ENCODE results near the gene CDO1. TPM values are rescaled to one million over a fixed set of nuclear protein-coding genes. Genes with fewer than 3 reads are reported as not detected.
"Not testable (repeated sequence)": the region's sequence is repeated elsewhere in the genome, so short reads cannot be mapped to it uniquely, and the experiment has no call there.

CDO1 gene
- total and polyA plus RNA-seq, 4 donors: 11.6 to 97.9 (median 60.8) TPM

GRCh38 chr5:115840873-115841272, 24.4 kb upstream of the CDO1 start:
- Histone ChIP-seq H3K9me3 (ENCODE audit: control insufficient read depth, low read length) (no peaks in the 10 kb centered on the region), H3K27ac (ENCODE audit: low read depth in 1 of 2, low read length in 2 of 2) (peak overlapping the region; percentile 57 to 83), H3K4me3 (ENCODE audit: low read length in 2 of 2) (peak overlapping the region; percentile 65 to 72), H3K27me3 (ENCODE audit: control insufficient read depth in 1 of 2, insufficient read depth in 2 of 2, low read length in 1 of 2) (no peaks in the 10 kb centered on the region), H3K4me1 (ENCODE audit: control insufficient read depth in 1 of 2, insufficient read depth in 2 of 2, low read length in 2 of 2) (peaks cover 0 to 11% of the 10 kb centered on the region in 2 donors), H3K36me3 (ENCODE audit: control insufficient read depth in 1 of 2, insufficient read depth in 2 of 2, low read length in 1 of 2) (peaks cover 0 to 2% of the 10 kb centered on the region in 2 donors)
- intact Hi-C loops (cut with DNase I): loop anchor here (5.0 to 10.0 kb wide), 4 partner anchors 124 to 226 kb away; partner anchors contain the start of genes ARL14EPL (in 1 of the 2) and LVRN (in 1 of the 2)
- no peak for DNase-seq
- 0 to 3% methylated on average over 5 of the region's 5 CpGs for WGBS, 2 donors
- no peak for ATAC-seq (ENCODE audit: low FRiP score)

GRCh38 chr5:115838885-115839518, 22.5 kb upstream of the CDO1 start:
- intact Hi-C loops (cut with DNase I): loop anchor here in 1 of 2 donors (1.0 to 10.0 kb wide), 2 partner anchors 205 to 524 kb away; no protein-coding TSS in a partner anchor
- no peak for DNase-seq
- Histone ChIP-seq H3K36me3 (ENCODE audit: control insufficient read depth in 1 of 2, insufficient read depth in 2 of 2, low read length in 1 of 2) (peaks cover 0 to 4% of the 10 kb centered on the region in 2 donors), H3K27me3 (ENCODE audit: control insufficient read depth in 1 of 2, insufficient read depth in 2 of 2, low read length in 1 of 2) (no peaks in the 10 kb centered on the region), H3K27ac (ENCODE audit: low read depth in 1 of 2, low read length in 2 of 2) (no peak overlapping the region), H3K4me1 (ENCODE audit: control insufficient read depth in 1 of 2, insufficient read depth in 2 of 2, low read length in 2 of 2) (peaks cover 0 to 2% of the 10 kb centered on the region in 2 donors), H3K4me3 (ENCODE audit: low read length in 2 of 2) (no peak overlapping the region), H3K9me3 (ENCODE audit: control insufficient read depth, low read length) (no peaks in the 10 kb centered on the region)
- no peak for ATAC-seq (ENCODE audit: low FRiP score)
- 35 to 37% methylated on average over 10 of the region's 10 CpGs for WGBS, 2 donors

GRCh38 chr5:115835481-115835880, 19.0 kb upstream of the CDO1 start:
- DNase-seq: no peak
- H3K4me3 ChIP-seq (ENCODE audit: low read length in 2 of 2): no peak overlapping the region
- no peaks in the 10 kb centered on the region for H3K9me3 ChIP-seq (ENCODE audit: control insufficient read depth, low read length)
- WGBS, 2 donors: 81 to 83% methylated on average over 4 of the region's 4 CpGs
- no peak for ATAC-seq (ENCODE audit: low FRiP score)
- H3K36me3 ChIP-seq (ENCODE audit: control insufficient read depth in 1 of 2, insufficient read depth in 2 of 2, low read length in 1 of 2): peaks cover 0 to 4% of the 10 kb centered on the region in 2 donors
- intact Hi-C loops (cut with DNase I): loop anchor here in 1 of 2 donors (10.0 kb wide), 1 partner anchor 521 kb away; no protein-coding TSS in a partner anchor
- H3K27ac ChIP-seq (ENCODE audit: low read depth in 1 of 2, low read length in 2 of 2): no peak overlapping the region
- H3K27me3 ChIP-seq (ENCODE audit: control insufficient read depth in 1 of 2, insufficient read depth in 2 of 2, low read length in 1 of 2): no peaks in the 10 kb centered on the region
- peaks cover 0 to 2% of the 10 kb centered on the region in 2 donors for H3K4me1 ChIP-seq (ENCODE audit: control insufficient read depth in 1 of 2, insufficient read depth in 2 of 2, low read length in 2 of 2)

GRCh38 chr5:115831163-115831768, 14.8 kb upstream of the CDO1 start:
- Histone ChIP-seq H3K27me3 (ENCODE audit: control insufficient read depth in 1 of 2, insufficient read depth in 2 of 2, low read length in 1 of 2) (no peaks in the 10 kb centered on the region), H3K36me3 (ENCODE audit: control insufficient read depth in 1 of 2, insufficient read depth in 2 of 2, low read length in 1 of 2) (peaks cover 0 to 2% of the 10 kb centered on the region in 2 donors), H3K4me3 (ENCODE audit: low read length in 2 of 2) (no peak overlapping the region), H3K4me1 (ENCODE audit: control insufficient read depth in 1 of 2, insufficient read depth in 2 of 2, low read length in 2 of 2) (no peaks in the 10 kb centered on the region), H3K9me3 (ENCODE audit: control insufficient read depth, low read length) (no peaks in the 10 kb centered on the region), H3K27ac (ENCODE audit: low read depth in 1 of 2, low read length in 2 of 2) (no peak overlapping the region)
- WGBS, 2 donors: 41 to 46% methylated on average over 2 of the region's 2 CpGs
- DNase-seq (no peak), ATAC-seq (ENCODE audit: low FRiP score) (no peak)
- intact Hi-C loops (cut with DNase I): loop anchor here in 1 of 2 donors (10.0 kb wide), 1 partner anchor 516 kb away; no protein-coding TSS in a partner anchor

GRCh38 chr5:115829913-115830312, 13.5 kb upstream of the CDO1 start:
- ATAC-seq (ENCODE audit: low FRiP score) (no peak), DNase-seq (no peak)
- no peaks in the 10 kb centered on the region for H3K4me1 ChIP-seq (ENCODE audit: control insufficient read depth in 1 of 2, insufficient read depth in 2 of 2, low read length in 2 of 2)
- WGBS, 2 donors: 90 to 93% methylated on average over 5 of the region's 5 CpGs
- H3K27ac ChIP-seq (ENCODE audit: low read depth in 1 of 2, low read length in 2 of 2): no peak overlapping the region
- no peaks in the 10 kb centered on the region for H3K36me3 ChIP-seq (ENCODE audit: control insufficient read depth in 1 of 2, insufficient read depth in 2 of 2, low read length in 1 of 2)
- H3K4me3 ChIP-seq (ENCODE audit: low read length in 2 of 2): no peak overlapping the region
- H3K9me3 ChIP-seq (ENCODE audit: control insufficient read depth, low read length): no peaks in the 10 kb centered on the region
- intact Hi-C loops (cut with DNase I): loop anchor here in 1 of 2 donors (10.0 kb wide), 1 partner anchor 515 kb away; no protein-coding TSS in a partner anchor
- H3K27me3 ChIP-seq (ENCODE audit: control insufficient read depth in 1 of 2, insufficient read depth in 2 of 2, low read length in 1 of 2): no peaks in the 10 kb centered on the region

- no peak overlapping the region for H3K27ac ChIP-seq (ENCODE audit: low read depth in 1 of 2, low read length in 2 of 2)
- H3K27me3 ChIP-seq (ENCODE audit: control insufficient read depth in 1 of 2, insufficient read depth in 2 of 2, low read length in 1 of 2): no peaks in the 10 kb centered on the region
- no peaks in the 10 kb centered on the region for H3K4me1 ChIP-seq (ENCODE audit: control insufficient read depth in 1 of 2, insufficient read depth in 2 of 2, low read length in 2 of 2)
- H3K9me3 ChIP-seq (ENCODE audit: control insufficient read depth, low read length): no peaks in the 10 kb centered on the region
- DNase-seq: no peak
- 95 to 99% methylated on average over 4 of the region's 4 CpGs for WGBS, 2 donors
- H3K4me3 ChIP-seq (ENCODE audit: low read length in 2 of 2): no peak overlapping the region
- intact Hi-C loops (cut with DNase I): no loop called here
- no peak for ATAC-seq (ENCODE audit: low FRiP score)
- no peaks in the 10 kb centered on the region for H3K36me3 ChIP-seq (ENCODE audit: control insufficient read depth in 1 of 2, insufficient read depth in 2 of 2, low read length in 1 of 2)
These were observed 9.5 kb upstream of the CDO1 start for GRCh38 chr5:115825948-115826347.

GRCh38 chr5:115824983-115825382, 8.5 kb upstream of the CDO1 start:
- H3K9me3 ChIP-seq (ENCODE audit: control insufficient read depth, low read length); H3K27me3 ChIP-seq (ENCODE audit: control insufficient read depth in 1 of 2, insufficient read depth in 2 of 2, low read length in 1 of 2); H3K4me1 ChIP-seq (ENCODE audit: control insufficient read depth in 1 of 2, insufficient read depth in 2 of 2, low read length in 2 of 2); ATAC-seq (ENCODE audit: low FRiP score); DNase-seq; H3K36me3 ChIP-seq (ENCODE audit: control insufficient read depth in 1 of 2, insufficient read depth in 2 of 2, low read length in 1 of 2); H3K4me3 ChIP-seq (ENCODE audit: low read length in 2 of 2); H3K27ac ChIP-seq (ENCODE audit: low read depth in 1 of 2, low read length in 2 of 2); intact Hi-C loops (cut with DNase I): not testable (repeated sequence)
- 96 to 100% methylated on average over 1 of the region's 1 CpG for WGBS, 2 donors

- H3K9me3 ChIP-seq (ENCODE audit: control insufficient read depth, low read length): no peaks in the 10 kb centered on the region
- H3K4me1 ChIP-seq (ENCODE audit: control insufficient read depth in 1 of 2, insufficient read depth in 2 of 2, low read length in 2 of 2): no peaks in the 10 kb centered on the region
- intact Hi-C loops (cut with DNase I): no loop called here
- ATAC-seq (ENCODE audit: low FRiP score) (no peak), DNase-seq (no peak)
- no peaks in the 10 kb centered on the region for H3K36me3 ChIP-seq (ENCODE audit: control insufficient read depth in 1 of 2, insufficient read depth in 2 of 2, low read length in 1 of 2)
- no peak overlapping the region for H3K4me3 ChIP-seq (ENCODE audit: low read length in 2 of 2)
- no peaks in the 10 kb centered on the region for H3K27me3 ChIP-seq (ENCODE audit: control insufficient read depth in 1 of 2, insufficient read depth in 2 of 2, low read length in 1 of 2)
- no peak overlapping the region for H3K27ac ChIP-seq (ENCODE audit: low read depth in 1 of 2, low read length in 2 of 2)
- 94 to 95% methylated on average over 1 of the region's 1 CpG for WGBS, 2 donors
These were observed 4.4 kb upstream of the CDO1 start for GRCh38 chr5:115820846-115821245.

All from aorta (tissue), 5 donors.